HUES48 (cell line): ENCODE results near the gene CT83.

Source experiments
- H3K27ac ChIP-seq: one replicate; pipeline ENCODE4 v1.7.0; 2013; ENCODE audit warnings: low read depth, low read length, inconsistent platforms
- H3K27me3 ChIP-seq: 2 replicates; pipeline ENCODE4 v1.6.1; 2013; ENCODE audit warnings: mild to moderate bottlenecking, low read length; ENCODE audit not compliant: control insufficient read depth, insufficient read depth
- H3K36me3 ChIP-seq: 2 replicates; pipeline ENCODE4 v1.6.1; 2013; ENCODE audit warnings: low read length; ENCODE audit not compliant: control insufficient read depth, insufficient read depth
- H3K4me1 ChIP-seq: 2 replicates; pipeline ENCODE4 v1.6.1; 2013; ENCODE audit warnings: mild to moderate bottlenecking, low read length; ENCODE audit not compliant: control insufficient read depth, insufficient read depth
- H3K4me3 ChIP-seq: 2 replicates; pipeline ENCODE4 v1.5.1; 2013; ENCODE audit warnings: mild to moderate bottlenecking, low read depth, low read length
- H3K9ac ChIP-seq: 2 replicates; pipeline ENCODE4 v1.6.1; 2013; ENCODE audit warnings: mild to moderate bottlenecking, low read depth, low read length, moderate library complexity
- H3K9me3 ChIP-seq: 2 replicates; pipeline ENCODE4 v1.6.1; 2013; ENCODE audit warnings: low read length; ENCODE audit not compliant: control insufficient read depth, insufficient read depth

Gene CT83

GRCh38 chrX:116462822-116463221 lies at the start of gene CT83:
Gene CT83 (minus strand): TSS chrX:116462976. CDS start chrX:116462856, 120 bp downstream.
- Histone ChIP-seq H3K27me3 (no peaks in the 10 kb centered on the region; the same call in 1 of the 2 replicates), H3K9me3 (no peaks in the 10 kb centered on the region), H3K36me3 (no peaks in the 10 kb centered on the region), H3K9ac (no peak within 1 kb of the TSS), H3K4me3 (no peak within 1 kb of the TSS), H3K4me1 (no peaks in the 10 kb centered on the region), H3K27ac (no peak within 1 kb of the TSS)

GRCh38 chrX:116499780-116500179 lies 37.0 kb upstream of the CT83 start:
- H3K4me1 ChIP-seq = no peaks in the 10 kb centered on the region
- H3K9me3 ChIP-seq = no peaks in the 10 kb centered on the region
- no peaks in the 10 kb centered on the region for H3K36me3 ChIP-seq
- H3K9ac ChIP-seq = no peak overlapping the region
- no peaks in the 10 kb centered on the region for H3K27me3 ChIP-seq
- no peak overlapping the region for H3K4me3 ChIP-seq
- no peak overlapping the region for H3K27ac ChIP-seq

- Histone ChIP-seq H3K4me1 (no peaks in the 10 kb centered on the region), H3K36me3 (no peaks in the 10 kb centered on the region), H3K9ac (no peak overlapping the region), H3K27me3 (no peaks in the 10 kb centered on the region), H3K4me3 (no peak overlapping the region), H3K27ac (no peak overlapping the region), H3K9me3 (no peaks in the 10 kb centered on the region)
Measured at GRCh38 chrX:116493271-116493670, 30.5 kb upstream of the CT83 start.

- Histone ChIP-seq H3K27ac (no peak overlapping the region), H3K36me3 (no peaks in the 10 kb centered on the region), H3K4me3 (no peak overlapping the region), H3K9me3 (no peaks in the 10 kb centered on the region), H3K9ac (no peak overlapping the region), H3K4me1 (no peaks in the 10 kb centered on the region), H3K27me3 (no peaks in the 10 kb centered on the region)
Measured at GRCh38 chrX:116490104-116490503, 27.3 kb upstream of the CT83 start.

- Histone ChIP-seq H3K9ac (no peak overlapping the region), H3K4me3 (no peak overlapping the region), H3K4me1 (no peaks in the 10 kb centered on the region), H3K9me3 (no peaks in the 10 kb centered on the region), H3K27ac (no peak overlapping the region), H3K36me3 (no peaks in the 10 kb centered on the region), H3K27me3 (0 out of 2 replicates have a peak, but pooled peaks cover 3% of the 10 kb centered on the region)
Measured at GRCh38 chrX:116480059-116480458, 17.3 kb upstream of the CT83 start.

- no peaks in the 10 kb centered on the region for H3K36me3 ChIP-seq
- H3K27ac ChIP-seq = no peak overlapping the region
- no peaks in the 10 kb centered on the region for H3K9me3 ChIP-seq
- H3K4me1 ChIP-seq = no peaks in the 10 kb centered on the region
- no peak overlapping the region for H3K9ac ChIP-seq
- H3K27me3 ChIP-seq = no peaks in the 10 kb centered on the region; the same call in 1 of the 2 replicates
- H3K4me3 ChIP-seq = no peak overlapping the region
Measured at GRCh38 chrX:116449156-116449555, 13.6 kb downstream of the CT83 start.

GRCh38 chrX:116436358-116436816 lies 26.4 kb downstream of the CT83 start, which contains the start of gene SLC6A14:
Gene SLC6A14 (plus strand): TSS chrX:116436606. CDS start chrX:116436710, 104 bp downstream.
- no peaks in the 10 kb centered on the region for H3K9me3 ChIP-seq
- H3K9ac ChIP-seq = no peak within 1 kb of the TSS
- H3K27ac ChIP-seq = no peak within 1 kb of the TSS
- no peaks in the 10 kb centered on the region; the same call in 1 of the 2 replicates for H3K27me3 ChIP-seq
- no peaks in the 10 kb centered on the region for H3K4me1 ChIP-seq
- H3K36me3 ChIP-seq = no peaks in the 10 kb centered on the region
- no peak within 1 kb of the TSS for H3K4me3 ChIP-seq

GRCh38 chrX:116435597-116435996 lies 27.2 kb downstream of the CT83 start:
- Histone ChIP-seq H3K9me3 (no peaks in the 10 kb centered on the region), H3K27ac (no peak overlapping the region), H3K4me3 (no peak overlapping the region), H3K27me3 (no peaks in the 10 kb centered on the region; the same call in 1 of the 2 replicates), H3K9ac (no peak overlapping the region), H3K4me1 (no peaks in the 10 kb centered on the region), H3K36me3 (no peaks in the 10 kb centered on the region)

GRCh38 chrX:116427978-116428377 lies 34.8 kb downstream of the CT83 start:
- Histone ChIP-seq H3K4me3 (no peak overlapping the region), H3K4me1 (no peaks in the 10 kb centered on the region), H3K27ac (no peak overlapping the region), H3K36me3 (no peaks in the 10 kb centered on the region), H3K9me3 (no peaks in the 10 kb centered on the region), H3K27me3 (no peaks in the 10 kb centered on the region), H3K9ac (no peak overlapping the region)

- H3K9me3 ChIP-seq = no peaks in the 10 kb centered on the region
- H3K9ac ChIP-seq = no peak overlapping the region
- no peaks in the 10 kb centered on the region for H3K36me3 ChIP-seq
- no peaks in the 10 kb centered on the region for H3K27me3 ChIP-seq
- H3K4me3 ChIP-seq = no peak overlapping the region
- no peak overlapping the region for H3K27ac ChIP-seq
- no peaks in the 10 kb centered on the region for H3K4me1 ChIP-seq
Measured at GRCh38 chrX:116417968-116418367, 44.8 kb downstream of the CT83 start.

GRCh38 chrX:116417214-116417613 lies 45.6 kb downstream of the CT83 start:
- Histone ChIP-seq H3K27ac (no peak overlapping the region), H3K4me1 (no peaks in the 10 kb centered on the region), H3K9ac (no peak overlapping the region), H3K9me3 (no peaks in the 10 kb centered on the region), H3K4me3 (no peak overlapping the region), H3K27me3 (no peaks in the 10 kb centered on the region), H3K36me3 (no peaks in the 10 kb centered on the region)
